WTC11 (cell line): Measurements from ENCODE around the gene ATR. TPM values are rescaled to one million over a fixed set of nuclear protein-coding genes. Genes with fewer than 3 reads are reported as not detected.

Experiments used
- ATAC-seq: fragments of 200-7000 bp; cut with Tn5 transposase; 2 replicates; pipeline ENCODE4 v1.10.0; 2021; ENCODE audit warnings: mild to moderate bottlenecking, moderate library complexity
- CTCF ChIA-PET: fragments of 300-600 bp; sonication (Branson Sonifier 250); formaldehyde crosslinking; loops from one replicate; lab custom pipeline; 2021; ENCODE audit warnings: antibody characterized with exemption; lab: Charles Lee
- POLR2A ChIA-PET: fragments of 350-600 bp; sonication (Branson Sonifier 250); formaldehyde crosslinking; loops from one replicate; lab custom pipeline; 2021; ENCODE audit warnings: antibody characterized with exemption; lab: Charles Lee
- DNase-seq: peaks from one replicate; pipeline ENCODE4 v3.0.0; 2021; ENCODE audit warnings: low spot score
- H3K27ac Mint-ChIP-seq: 2 replicates; pipeline ENCODE4 v1.8.0; 2021; ENCODE audit warnings: mixed read lengths
- H3K27me3 Mint-ChIP-seq: 2 replicates; pipeline ENCODE4 v1.8.0; 2021; ENCODE audit warnings: low read depth, mild to moderate bottlenecking, moderate library complexity, mixed read lengths
- H3K36me3 Mint-ChIP-seq: 2 replicates; pipeline ENCODE4 v1.8.0; 2021; ENCODE audit warnings: mixed read lengths
- H3K4me1 Mint-ChIP-seq: 2 replicates; pipeline ENCODE4 v1.8.0; 2022; ENCODE audit warnings: mixed read lengths
- H3K4me3 Mint-ChIP-seq: 2 replicates; pipeline ENCODE4 v1.8.0; 2021; ENCODE audit warnings: mild to moderate bottlenecking, moderate library complexity, mixed read lengths
- H3K9me3 Mint-ChIP-seq: 2 replicates; pipeline ENCODE4 v1.8.0; 2021; ENCODE audit warnings: mixed read lengths
- ARID4B ChIP-seq: sonication (generic); formaldehyde crosslinking; IDR thresholded peaks from 2 replicates; pipeline ENCODE4 v1.8.0; 2023; ENCODE audit warnings: missing genetic modification reagents, mild to moderate bottlenecking, borderline replicate concordance
- ATF1 ChIP-seq: sonication (generic); formaldehyde crosslinking; IDR thresholded peaks from 2 replicates; pipeline ENCODE4 v1.8.1; 2023; ENCODE audit warnings: mild to moderate bottlenecking, moderate library complexity, missing genetic modification reagents
- ATF3 ChIP-seq: sonication (generic); formaldehyde crosslinking; conservative IDR thresholded peaks from 2 replicates; pipeline ENCODE4 v1.8.1; 2022; ENCODE audit warnings: mild to moderate bottlenecking, missing genetic modification reagents
- CDX4 ChIP-seq: fragments of 250-450 bp; sonication (Bioruptor Pico); IDR thresholded peaks from 2 replicates; pipeline ENCODE4 v1.9.0; 2021; ENCODE audit warnings: moderate library complexity, mild to moderate bottlenecking, inconsistent platforms, borderline replicate concordance
- E2F5 ChIP-seq: sonication (generic); formaldehyde crosslinking; IDR thresholded peaks from 2 replicates; pipeline ENCODE4 v1.8.1; 2022; ENCODE audit warnings: mild to moderate bottlenecking, moderate library complexity, missing genetic modification reagents
- ESRRA ChIP-seq: sonication (generic); formaldehyde crosslinking; IDR thresholded peaks from 2 replicates; pipeline ENCODE4 v1.8.1; 2022; ENCODE audit warnings: mild to moderate bottlenecking, missing genetic modification reagents, borderline replicate concordance
- FOXJ3 ChIP-seq: sonication (generic); formaldehyde crosslinking; IDR thresholded peaks from 2 replicates; pipeline ENCODE4 v1.9.0; 2021; ENCODE audit warnings: missing genetic modification reagents, mild to moderate bottlenecking, borderline replicate concordance
- FOXK1 ChIP-seq: sonication (generic); formaldehyde crosslinking; IDR thresholded peaks from 2 replicates; pipeline ENCODE4 v1.8.0; 2022; ENCODE audit warnings: mild to moderate bottlenecking, moderate library complexity, missing genetic modification reagents
- FOXP1 ChIP-seq: sonication (generic); formaldehyde crosslinking; IDR thresholded peaks from 2 replicates; pipeline ENCODE4 v1.8.0; 2022; ENCODE audit warnings: missing genetic modification reagents, mild to moderate bottlenecking, moderate library complexity, borderline replicate concordance
- HMGA2 ChIP-seq: fragments of 250-450 bp; sonication (Bioruptor Pico); IDR thresholded peaks from 2 replicates; pipeline ENCODE4 v1.4.0; 2021; ENCODE audit warnings: mild to moderate bottlenecking, moderate library complexity
- MAX ChIP-seq: sonication (generic); formaldehyde crosslinking; IDR thresholded peaks from 2 replicates; pipeline ENCODE4 v1.8.0; 2022; ENCODE audit warnings: mild to moderate bottlenecking, missing genetic modification reagents
- NFATC4 ChIP-seq: fragments of 250-450 bp; sonication (Bioruptor Pico); IDR thresholded peaks from 2 replicates; pipeline ENCODE4 v1.9.0; 2021; ENCODE audit warnings: mild to moderate bottlenecking
- NR3C1 ChIP-seq: sonication (generic); formaldehyde crosslinking; conservative IDR thresholded peaks from 2 replicates; pipeline ENCODE4 v1.8.1; 2023; ENCODE audit warnings: low read depth, mild to moderate bottlenecking, missing genetic modification reagents
- OVOL2 ChIP-seq: fragments of 250-450 bp; sonication (Bioruptor Pico); IDR thresholded peaks from 2 replicates; pipeline ENCODE4 v1.9.0; 2021; ENCODE audit warnings: mild to moderate bottlenecking, borderline replicate concordance
- ZMAT4 ChIP-seq: fragments of 250-450 bp; sonication (Bioruptor Pico); IDR thresholded peaks from 2 replicates; pipeline ENCODE4 v1.9.0; 2021; ENCODE audit warnings: mild to moderate bottlenecking
- ZNF138 ChIP-seq: sonication (generic); formaldehyde crosslinking; conservative IDR thresholded peaks from 2 replicates; pipeline ENCODE4 v1.8.1; 2022; ENCODE audit warnings: mild to moderate bottlenecking, moderate library complexity, missing genetic modification reagents
- ZNF232 ChIP-seq: sonication (generic); formaldehyde crosslinking; IDR thresholded peaks from 2 replicates; pipeline ENCODE4 v1.8.0; 2022; ENCODE audit warnings: mild to moderate bottlenecking, missing genetic modification reagents
- ZNF423 ChIP-seq: fragments of 250-450 bp; sonication (Bioruptor Pico); IDR thresholded peaks from 2 replicates; pipeline ENCODE4 v2.1.2; 2022; ENCODE audit warnings: mild to moderate bottlenecking, moderate library complexity
- total RNA-seq: library from RNA; stranded (reverse); gene quantifications from 3 replicates; pipeline ENCODE4 v1.2.3, GENCODE V29; 2021

The ATR gene
- total RNA-seq, 1 experiment from 2014 or later, result 26.7 TPM

- no peak for TF ChIP-seq ARID4B (CRISPR knock-in tag)
These were observed 35.0 kb upstream of the ATR start (continued) for GRCh38 chr3:142613491-142613890.

- Mint-ChIP-seq H3K36me3 (no peaks in the 10 kb centered on the region), H3K9me3 (no peaks in the 10 kb centered on the region), H3K4me1 (no peaks in the 10 kb centered on the region), H3K27me3 (no peaks in the 10 kb centered on the region), H3K4me3 (no peak overlapping the region), H3K27ac (no peak overlapping the region)
- DNase-seq, result no peak
- ATAC-seq, result no peak
- ChIA-PET CTCF (interaction anchor here (1.4 kb wide), 1 partner anchor 12 kb away, joined by 3 read pairs; no protein-coding TSS in a partner anchor), POLR2A (no interaction called here)
- TF ChIP-seq ARID4B (CRISPR knock-in tag) (no peak), NFATC4 (CRISPR knock-in tag) (no peak), NR3C1 (CRISPR knock-in tag) (no peak), MAX (no peak), CDX4 (CRISPR knock-in tag) (no peak), ATF1 (CRISPR knock-in tag) (no peak), FOXK1 (CRISPR knock-in tag) (no peak), HMGA2 (CRISPR knock-in tag) (no peak), FOXJ3 (CRISPR knock-in tag) (no peak), ZMAT4 (CRISPR knock-in tag) (no peak), ZNF232 (no peak), ZNF138 (CRISPR knock-in tag) (no peak), ZNF423 (CRISPR knock-in tag) (no peak), FOXP1 (no peak), ESRRA (CRISPR knock-in tag) (no peak), ATF3 (CRISPR knock-in tag) (no peak), OVOL2 (CRISPR knock-in tag) (no peak), E2F5 (CRISPR knock-in tag) (no peak)
These were observed 32.7 kb upstream of the ATR start for GRCh38 chr3:142611206-142611605.
